ENCODE data around the gene ZKSCAN5.

ZKSCAN5 gene

DNA sequence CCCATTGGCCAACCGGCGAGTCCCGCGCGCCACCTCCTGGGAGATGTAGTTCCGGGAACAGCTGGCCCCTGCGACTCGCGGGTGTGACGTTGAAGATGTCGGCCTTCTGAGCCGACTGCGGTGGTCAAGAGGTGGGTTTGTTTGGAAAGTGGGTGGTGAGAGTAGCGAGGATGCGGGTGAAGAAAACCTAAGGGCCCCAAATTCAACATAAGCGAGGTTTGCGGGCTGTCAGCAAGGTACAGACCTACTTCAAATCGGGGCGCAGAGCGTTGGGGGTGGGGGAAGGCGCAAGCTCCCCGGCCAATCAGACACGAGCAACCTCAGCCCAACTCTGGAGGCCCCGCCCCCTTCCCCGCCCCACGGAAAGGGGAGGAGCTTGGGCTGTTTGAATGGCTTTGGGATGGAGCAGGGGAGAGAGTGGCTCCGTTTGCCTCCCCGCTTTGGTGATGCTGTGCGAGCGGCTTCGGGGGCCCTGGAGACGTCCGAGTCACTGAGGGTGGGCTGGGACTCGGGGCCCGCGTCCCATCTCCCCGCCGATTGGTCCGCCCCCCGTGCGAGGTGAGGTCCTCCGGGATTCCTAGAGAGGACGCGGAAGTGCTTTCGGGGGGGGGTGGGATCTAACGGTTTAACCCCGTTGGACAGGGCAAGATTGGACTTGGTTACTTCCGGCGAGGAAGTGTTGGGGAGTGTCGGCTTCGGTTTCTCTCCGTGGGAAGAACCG is at the start of gene ZKSCAN5:
ZKSCAN5 (plus strand) TSS at position 60 of the 721 bp plus-strand sequence. CDS start 1,383 bp downstream, outside the sequence.
- DNase-seq (ENCODE audit: low read depth in 2 of 2): peak; percentile 95 to 98

DNA sequence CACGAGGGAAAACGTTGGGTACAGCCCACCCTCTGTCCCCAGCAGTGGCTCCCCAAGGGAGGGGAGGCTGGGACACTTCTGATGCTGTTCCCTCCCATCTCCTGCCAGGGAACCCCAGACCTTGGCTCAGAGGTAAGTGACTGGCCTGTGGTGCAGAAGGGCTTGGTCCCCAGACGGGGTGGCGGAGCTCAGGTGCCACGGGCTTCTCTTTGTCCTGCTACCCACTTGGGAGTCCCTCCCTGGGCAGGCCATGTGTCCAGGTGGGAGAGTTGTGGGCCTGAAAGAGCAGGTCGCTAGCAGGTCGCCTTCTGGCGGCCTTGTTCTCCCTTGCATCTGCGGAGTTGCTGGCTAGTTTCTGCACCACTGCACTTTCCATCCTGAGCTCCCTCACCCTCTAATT is 48.6 kb upstream of the ZKSCAN5 start:
- no peak for DNase-seq (ENCODE audit: low read depth in 2 of 2)

DNA sequence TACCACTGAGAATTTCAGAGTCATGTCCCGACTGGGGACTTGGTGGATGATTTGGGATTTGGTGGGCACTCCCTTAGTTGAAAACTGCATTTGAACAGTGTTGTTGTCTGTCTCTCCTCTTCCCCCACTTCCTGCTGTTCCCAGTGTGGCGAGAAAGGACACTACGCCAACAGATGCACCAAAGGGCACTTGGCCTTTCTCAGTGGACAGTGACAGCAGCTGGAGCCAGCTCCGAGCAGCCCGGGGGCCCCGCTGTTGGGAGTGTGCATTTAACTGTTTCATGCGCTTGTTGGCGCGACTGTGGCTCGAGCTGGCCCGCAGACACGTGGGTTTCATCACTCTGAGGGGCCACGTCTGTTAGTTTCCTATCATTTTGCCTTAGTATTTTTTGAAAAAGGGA is 48.2 kb upstream of the ZKSCAN5 start:
- no peak for DNase-seq (ENCODE audit: low read depth in 2 of 2)

DNA sequence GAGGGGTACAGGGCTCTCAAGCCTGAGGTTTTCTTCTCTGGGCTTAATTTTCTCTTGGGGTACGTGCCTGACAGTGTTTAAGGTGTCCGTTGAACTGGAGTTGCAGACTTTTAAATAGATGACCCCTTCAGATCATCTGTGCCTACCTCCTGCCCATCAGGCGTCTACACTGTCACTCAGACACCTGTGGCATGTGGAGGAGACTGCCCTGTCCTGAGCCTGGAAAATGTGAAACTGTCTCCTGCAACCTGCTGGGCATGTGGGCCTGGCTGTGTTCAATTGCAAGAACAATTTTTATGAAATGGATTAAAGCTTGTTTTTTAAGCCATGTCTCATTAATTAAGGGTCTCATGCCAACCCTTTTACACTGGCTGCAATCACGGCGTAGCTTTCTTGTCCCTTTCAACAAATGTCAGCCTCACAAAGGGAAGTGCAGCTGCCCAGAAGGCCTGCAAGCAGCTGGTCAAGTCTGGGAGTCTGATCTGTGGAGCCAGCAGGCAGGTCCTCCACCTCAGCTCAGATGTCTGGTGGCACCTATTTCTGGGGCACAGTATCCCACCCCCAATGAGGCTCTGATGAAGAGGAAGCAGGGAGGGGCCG is 47.3 kb upstream of the ZKSCAN5 start:
- no peak for DNase-seq (ENCODE audit: low read depth in 2 of 2)

DNA sequence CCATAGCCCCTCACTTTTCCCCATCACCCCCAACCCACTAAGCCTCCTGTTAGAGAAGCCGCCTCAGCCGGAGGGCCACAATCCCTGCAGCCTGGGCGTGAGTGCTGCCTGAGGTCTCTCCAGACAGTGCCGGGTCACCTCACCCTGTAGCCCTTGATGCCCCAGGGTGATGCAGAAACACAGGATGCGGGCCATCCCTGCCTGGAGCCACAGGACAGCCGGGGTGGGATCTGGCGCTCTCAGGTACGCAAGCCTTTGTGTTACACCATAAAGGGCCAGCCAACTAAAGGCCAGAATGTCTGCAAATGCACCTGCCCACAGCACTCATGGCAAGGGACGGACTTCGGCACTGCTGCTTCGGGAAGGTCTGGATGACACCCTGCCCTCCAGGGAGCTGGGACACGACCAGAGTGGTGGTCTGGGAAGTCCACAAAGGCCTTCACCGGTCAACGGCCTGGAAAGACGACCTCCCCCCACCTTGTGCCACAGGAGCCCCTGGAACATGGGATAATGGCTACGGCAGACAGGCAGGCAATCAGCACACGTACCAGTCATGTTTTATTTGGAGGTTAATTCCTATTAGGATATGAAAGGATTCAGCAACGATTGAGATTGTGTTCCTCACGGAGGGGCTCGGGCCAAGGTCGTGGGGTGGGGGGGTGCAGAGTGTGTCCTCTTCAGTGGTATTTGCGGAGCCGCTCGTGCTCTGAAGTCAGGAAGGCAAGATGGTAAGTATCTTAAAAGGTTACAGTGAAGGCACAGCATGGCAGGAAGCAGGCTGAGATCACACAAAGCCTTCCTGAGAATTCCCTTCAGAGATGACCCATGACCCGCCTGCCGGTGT is 46.6 kb upstream of the ZKSCAN5 start:
- no peak for DNase-seq (ENCODE audit: low read depth in 2 of 2)

DNA sequence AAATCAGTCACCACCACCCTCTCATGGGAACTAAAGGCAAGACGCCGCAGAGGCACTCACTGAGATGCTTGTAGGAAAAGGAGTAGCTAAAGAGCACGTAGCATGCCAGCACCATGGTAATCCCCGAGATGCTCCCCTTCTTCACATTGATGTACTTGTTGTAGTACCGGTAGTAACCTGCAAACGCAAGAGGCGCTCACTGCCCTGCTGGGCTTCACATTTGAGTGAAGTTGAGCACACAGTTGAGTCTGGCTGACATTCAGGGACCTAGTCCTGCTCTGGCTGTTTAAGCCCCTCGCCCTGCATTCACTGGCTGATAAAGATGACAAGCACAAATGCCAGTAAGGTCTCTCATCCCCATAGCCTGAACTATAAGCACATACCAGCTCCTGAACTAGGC is 45.4 kb upstream of the ZKSCAN5 start:
- no peak for DNase-seq (ENCODE audit: low read depth in 2 of 2)

DNA sequence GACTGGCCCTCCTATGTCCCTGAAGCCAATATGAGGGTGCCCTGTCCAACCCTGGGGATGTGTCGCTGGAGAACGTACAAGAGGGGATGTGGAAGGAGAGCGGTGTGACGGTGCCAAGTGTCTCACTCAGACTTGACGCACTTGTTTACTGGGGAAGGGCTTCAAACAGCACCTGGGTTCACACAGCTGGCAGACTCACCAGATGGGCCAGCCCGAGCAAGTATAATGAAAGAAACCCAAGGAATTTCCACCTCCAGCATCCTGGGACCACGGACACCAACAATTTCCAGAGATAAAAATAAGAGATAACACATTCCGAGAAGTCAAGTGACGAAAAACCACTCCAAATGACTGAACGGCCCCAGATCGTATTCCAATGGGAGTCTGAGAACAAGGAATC is 43.8 kb upstream of the ZKSCAN5 start:
- no peak for DNase-seq (ENCODE audit: low read depth in 2 of 2)

DNA sequence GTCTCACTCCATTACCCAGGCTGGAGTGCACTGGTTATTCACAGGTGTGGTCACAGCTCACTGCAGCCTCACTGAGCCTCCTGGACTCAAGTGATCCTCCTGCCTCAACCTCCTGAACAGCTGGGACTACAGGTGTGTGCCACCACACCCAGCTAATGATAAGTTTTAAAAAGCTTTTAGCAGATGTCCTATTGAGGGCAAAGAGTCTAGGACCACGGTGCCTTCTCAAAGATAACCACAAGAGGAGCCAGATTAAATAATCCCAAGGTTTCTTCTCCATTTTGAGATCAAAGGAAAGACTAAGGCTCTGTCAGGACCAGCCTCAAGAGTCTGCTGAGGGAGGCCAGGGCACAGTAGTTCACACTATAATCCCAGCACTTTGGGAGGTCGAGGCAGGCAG is 43.2 kb upstream of the ZKSCAN5 start:
- no peak for DNase-seq (ENCODE audit: low read depth in 2 of 2)

DNA sequence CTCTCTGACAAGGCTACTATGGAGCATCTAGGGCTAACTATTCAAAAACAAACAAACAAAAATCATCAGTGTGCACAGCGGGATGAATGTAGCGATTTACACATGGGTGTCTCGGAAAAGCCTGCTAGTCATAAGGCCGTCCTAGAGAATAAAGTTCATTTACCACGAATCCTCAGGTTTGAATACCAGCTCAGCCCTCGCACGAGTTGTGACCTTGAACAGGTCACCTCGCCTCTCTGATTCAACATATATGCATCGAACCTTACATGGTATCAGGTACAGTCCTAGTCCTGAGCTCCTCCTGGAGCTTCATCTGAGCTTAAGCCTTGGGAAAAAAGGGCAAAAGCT is 39.1 kb upstream of the ZKSCAN5 start:
- no peak for DNase-seq (ENCODE audit: low read depth in 2 of 2)

DNA sequence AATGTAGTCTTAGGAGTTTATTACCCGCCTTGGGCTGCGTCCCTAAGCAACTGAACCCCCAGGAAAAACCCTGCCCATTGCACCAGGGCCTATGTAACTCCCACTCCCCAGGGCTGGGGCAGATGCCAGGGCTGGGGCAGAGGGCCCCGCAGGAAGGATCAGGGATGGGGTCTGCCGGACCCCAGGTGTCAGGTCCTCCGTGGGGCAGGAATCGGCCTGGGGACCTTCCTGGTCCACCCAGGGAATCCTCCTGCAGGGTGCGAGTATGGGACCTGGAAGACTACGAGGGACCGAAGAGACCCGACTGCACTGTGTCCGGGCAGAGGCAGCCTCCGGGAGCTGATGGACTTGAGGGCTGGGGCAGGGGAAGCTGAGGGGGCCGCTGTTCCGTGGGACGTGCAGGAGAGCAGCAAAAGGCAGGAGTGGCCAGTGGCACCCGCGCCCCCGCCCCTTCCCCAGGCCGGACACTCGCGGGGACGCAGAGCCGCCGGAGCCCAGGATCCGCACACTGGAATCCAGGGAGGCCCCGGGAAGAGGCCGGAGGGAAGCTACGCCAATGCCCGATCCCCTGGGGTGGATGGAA is 36.0 kb upstream of the ZKSCAN5 start:
- DNase-seq (ENCODE audit: low read depth in 2 of 2): no peak

DNA sequence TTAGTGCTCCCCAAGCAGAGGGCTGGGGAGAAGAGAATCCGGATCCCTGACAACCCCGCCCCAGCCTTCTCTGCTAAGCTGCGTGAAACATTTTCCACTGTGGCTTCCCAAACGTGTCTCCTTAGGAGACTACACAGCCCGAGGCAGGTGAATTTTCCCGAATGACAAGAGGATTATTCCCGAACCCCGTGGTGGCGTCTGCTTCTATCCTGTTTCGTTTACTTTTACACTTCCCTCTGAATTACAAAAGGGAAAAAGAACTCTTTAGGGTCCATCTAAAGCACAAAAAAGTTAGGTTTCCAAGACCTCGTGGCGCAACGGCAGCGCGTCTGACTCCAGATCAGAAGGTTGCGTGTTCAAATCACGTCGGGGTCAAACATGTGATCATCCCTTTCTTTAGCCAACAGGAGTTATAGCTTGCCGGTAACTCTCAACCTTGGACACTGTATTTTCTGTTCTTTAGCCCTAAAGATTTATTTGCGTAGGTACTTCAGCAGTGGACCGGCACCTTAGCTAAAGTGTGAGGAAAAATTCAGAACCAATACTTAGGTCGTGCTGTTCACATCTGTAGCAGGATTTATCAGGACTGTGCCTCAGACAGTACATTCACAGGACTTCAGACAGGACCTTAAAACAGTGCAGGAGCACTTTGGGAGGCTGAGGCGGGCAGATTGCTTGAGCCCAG is 34.9 kb upstream of the ZKSCAN5 start:
- no peak for DNase-seq (ENCODE audit: low read depth in 2 of 2)

DNA sequence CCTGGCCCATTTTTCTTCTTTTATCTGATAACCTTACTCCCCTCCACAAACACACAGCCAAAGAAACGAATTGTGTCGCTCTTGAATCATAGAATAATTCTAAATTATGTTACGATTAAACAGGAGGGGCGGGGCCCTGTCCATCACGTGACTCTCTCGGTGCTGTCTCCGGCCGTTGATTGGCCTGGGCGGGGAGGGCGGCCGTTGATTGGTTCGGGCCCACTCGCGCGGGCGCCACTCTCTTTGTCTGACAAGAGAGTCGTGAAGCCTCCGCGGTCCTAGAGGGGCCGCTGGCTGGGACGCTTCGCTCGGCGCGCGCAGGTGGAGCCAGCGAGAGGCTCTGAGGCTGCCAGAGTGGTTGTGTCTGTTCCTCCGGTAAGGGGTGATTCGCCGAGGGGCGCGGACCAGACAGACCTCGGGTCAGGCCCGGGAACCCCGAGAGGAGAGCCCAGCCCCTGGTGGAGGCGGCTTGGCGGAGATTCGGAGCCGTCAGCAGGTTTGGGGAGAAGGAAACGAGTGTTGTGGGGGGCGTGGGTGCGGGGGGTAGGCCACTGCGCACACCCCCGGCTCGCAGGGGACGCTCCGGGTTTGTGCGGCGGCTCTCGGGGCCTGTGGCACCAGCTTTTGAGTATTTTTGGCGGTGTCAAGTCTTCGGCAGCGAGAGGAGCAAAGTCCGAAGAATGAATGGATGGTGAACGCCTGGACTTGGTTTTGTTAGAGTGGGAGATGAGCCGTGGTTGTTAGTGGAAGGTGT is 31.7 kb upstream of the ZKSCAN5 start, which contains the start of gene ZNF789:
ZNF789 (plus strand) TSS at position 330 of the 754 bp plus-strand sequence. CDS start 3,567 bp downstream, outside the sequence.
- DNase-seq (ENCODE audit: low read depth in 2 of 2): peak; percentile 94 to 95

DNA sequence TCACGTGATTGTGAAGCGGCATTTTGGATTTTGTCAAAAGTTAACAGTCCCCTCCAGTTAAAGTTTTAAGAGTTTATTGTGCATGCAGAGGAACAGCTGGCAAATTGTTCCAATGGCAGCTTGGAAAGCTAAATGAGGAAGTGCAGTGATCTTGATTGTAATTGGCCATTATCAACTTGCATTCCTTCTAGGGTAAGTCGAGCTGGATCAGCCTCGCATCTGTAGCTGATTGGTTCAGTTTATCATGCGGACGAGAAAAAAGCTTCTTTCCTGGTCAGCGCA is 31.2 kb upstream of the ZKSCAN5 start:
- no peak for DNase-seq (ENCODE audit: low read depth in 2 of 2)

DNA sequence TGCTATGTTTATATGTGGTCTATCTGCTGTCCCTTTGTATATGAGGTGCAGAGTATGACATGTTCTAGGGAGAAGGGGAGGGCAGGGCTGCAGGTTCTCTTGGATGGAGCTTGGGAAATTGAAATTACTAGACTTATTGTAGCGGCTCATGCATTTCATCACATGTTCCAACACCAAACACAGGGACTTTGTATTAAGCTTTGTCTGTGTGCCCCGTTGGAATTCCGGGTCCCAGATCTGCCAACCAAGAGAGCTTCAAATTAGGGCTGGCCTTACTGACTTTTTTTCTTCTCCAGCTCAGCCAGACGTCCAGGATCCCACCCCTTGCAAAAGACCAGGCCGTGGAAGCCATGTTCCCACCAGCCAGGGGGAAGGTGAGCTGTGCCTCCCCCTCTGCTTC is 28.4 kb upstream of the ZKSCAN5 start:
- DNase-seq (ENCODE audit: low read depth in 2 of 2): no peak

DNA sequence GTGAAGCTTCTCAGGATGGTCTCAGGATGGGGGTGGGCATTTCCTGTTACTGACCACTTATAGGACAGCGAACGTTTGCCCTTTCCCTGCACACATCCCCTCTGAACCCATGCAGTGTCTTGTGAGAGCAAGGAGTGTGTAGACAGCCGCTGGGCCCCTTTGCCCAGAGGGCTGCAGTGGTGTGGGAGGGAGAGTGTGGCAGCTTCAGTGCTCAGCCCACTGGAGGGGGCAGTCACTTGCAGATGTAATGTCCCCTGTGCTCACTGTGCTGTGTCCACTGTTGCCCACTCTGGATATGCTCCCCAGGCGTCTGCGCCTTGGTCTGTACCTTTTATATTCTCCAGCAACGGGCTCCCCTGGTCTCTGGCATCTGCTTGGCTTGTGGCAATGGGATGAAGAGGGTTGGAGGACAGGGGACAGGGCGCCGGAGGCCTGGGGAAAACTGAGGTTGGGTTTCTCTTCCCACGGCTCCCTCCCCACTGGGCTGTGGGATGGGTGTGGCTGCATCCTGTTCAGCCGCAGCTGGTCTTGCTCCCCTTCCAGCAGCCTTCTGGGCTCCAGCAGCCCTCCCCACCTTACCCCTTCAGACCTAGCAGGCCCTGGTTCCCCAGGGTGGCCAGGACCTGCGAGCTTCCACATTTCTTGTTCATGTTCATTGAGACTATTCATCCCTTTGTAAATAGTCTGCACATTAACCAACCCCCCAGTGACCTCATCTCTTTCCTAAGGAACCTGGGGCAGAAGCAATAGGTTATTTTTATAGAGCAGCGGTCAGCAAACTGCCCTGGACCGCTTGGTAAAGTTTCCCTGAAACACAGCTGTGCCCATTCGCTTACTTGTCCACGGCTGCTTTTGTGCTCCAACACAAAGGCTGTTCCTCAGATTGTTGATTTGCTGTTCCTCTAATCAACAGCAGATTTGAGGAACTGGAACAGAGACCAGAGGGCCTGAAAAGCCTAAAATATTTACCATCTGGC is 25.7 kb upstream of the ZKSCAN5 start:
- DNase-seq (ENCODE audit: low read depth in 2 of 2): no peak

DNA sequence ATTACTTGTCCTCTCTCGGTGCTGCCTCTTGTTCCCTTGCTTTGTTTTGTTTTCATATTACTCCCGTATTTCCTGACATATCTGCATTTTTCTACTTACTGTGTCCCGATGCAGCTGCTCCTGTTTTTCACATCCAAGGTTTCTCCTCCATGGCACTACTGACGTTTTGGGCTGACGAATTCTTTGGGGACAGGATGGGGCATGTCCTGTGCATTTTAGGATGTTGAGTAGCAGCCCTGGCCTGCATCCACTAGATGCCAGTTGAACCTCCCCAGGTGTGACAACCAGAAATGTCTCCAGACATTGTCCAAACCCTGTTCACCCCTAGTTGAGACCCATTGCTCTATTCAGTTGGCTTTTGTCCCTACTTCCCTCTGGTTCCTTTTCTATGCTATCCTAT is 19.4 kb upstream of the ZKSCAN5 start:
- no peak for DNase-seq (ENCODE audit: low read depth in 2 of 2)

DNA sequence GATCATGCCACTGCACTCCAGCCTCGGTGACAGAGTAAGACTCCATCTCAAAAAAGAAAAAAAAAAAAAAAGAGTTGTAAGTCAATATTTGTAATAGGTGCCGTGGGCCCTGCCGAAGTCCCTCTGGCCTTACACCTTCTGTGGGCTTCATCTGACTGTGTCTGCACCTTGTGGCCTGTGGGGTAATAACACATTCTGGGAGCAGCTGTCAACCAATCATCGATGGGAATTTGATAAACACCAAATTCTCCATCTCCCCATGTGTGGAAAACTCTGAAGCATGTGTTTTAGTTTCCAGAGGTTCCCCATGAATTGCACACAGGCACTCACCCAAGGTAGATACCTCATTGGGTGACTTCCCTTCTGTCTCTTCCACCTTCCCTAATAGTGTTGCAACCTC is 15.2 kb upstream of the ZKSCAN5 start:
- DNase-seq (ENCODE audit: low read depth in 2 of 2): no peak

DNA sequence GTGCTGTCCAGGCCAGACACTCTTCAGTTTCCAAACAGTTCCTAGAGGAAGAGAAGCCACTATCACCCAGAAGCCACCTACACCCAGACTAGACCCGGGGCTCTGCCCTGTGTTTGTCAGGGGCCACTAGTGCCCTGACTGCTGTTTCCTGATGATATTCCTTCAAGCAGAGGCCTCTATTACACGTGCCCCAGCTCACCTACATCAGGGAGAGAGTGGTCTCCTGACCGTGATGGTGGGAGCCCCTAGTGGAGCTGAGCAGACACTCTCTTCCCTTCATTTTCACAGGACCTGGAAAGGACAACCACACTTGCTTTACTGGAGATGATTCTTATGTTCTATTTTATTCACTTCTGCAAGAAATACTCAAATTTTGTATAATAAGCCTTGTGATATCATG is 13.6 kb upstream of the ZKSCAN5 start:
- no peak for DNase-seq (ENCODE audit: low read depth in 2 of 2)

DNA sequence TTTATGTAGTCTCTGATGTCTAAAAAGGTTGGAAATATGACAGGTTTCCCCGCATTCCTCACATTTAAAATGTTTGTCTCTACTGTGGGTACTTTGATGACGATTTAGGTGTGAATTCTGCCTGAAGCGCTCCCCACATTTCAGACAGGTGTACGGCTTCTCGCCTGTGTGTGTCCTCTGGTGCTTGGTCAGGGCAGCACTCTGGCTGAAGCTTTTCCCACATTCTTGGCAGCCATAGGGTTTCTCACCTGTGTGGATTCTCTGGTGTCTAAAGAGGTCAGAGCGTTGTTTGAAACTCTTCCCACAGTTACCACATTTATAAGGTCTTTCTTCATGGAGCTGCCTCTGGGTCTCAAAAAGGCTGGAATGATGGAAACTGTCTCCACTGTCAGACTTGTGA is 10.6 kb upstream of the ZKSCAN5 start:
- no peak for DNase-seq (ENCODE audit: low read depth in 2 of 2)

All from stimulated activated CD4-positive, alpha-beta T cell treated with anti-CD3 and anti-CD28 coated beads, Interleukin-1b, Interleukin-23, amount 100 ng/mL, for 1 hour (primary cell).